Fibroblast of skin of left biceps (primary cell): Measurements from ENCODE around the gene SMYD4.
A peak's percentile ranks its signal among the peaks of the same experiment; 100 is the strongest.
"Not testable (repeated sequence)": the region's sequence is repeated elsewhere in the genome, so short reads cannot be mapped to it uniquely, and the experiment has no call there.

Experiments
- DNase-seq, 2 experiments: peaks; one replicate each; pipeline ENCODE4 v3.0.0-alpha.2; 2013; ENCODE audit warnings: low read depth in 2 of 2

SMYD4 gene

DNA sequence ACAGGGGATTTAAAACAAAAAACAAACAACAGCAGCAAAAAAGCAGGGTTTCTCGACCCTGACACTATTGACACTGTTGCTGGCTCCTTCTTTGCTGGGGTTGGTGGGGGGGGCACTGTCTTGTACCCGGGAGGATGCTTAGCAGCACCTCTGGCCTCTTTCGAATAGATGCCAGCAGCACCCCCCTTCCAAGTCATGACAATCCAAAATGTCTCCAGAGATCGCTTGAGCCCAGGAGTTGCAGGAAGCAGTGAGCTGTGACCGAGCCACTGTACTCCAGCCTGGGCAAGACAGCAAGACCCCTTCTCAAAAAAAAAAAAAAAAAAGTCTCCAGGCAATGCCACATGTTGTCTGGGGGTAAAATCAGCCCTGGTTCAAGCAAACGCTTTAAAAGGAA, 47.5 kb downstream of the SMYD4 start:
- no peak for DNase-seq

DNA sequence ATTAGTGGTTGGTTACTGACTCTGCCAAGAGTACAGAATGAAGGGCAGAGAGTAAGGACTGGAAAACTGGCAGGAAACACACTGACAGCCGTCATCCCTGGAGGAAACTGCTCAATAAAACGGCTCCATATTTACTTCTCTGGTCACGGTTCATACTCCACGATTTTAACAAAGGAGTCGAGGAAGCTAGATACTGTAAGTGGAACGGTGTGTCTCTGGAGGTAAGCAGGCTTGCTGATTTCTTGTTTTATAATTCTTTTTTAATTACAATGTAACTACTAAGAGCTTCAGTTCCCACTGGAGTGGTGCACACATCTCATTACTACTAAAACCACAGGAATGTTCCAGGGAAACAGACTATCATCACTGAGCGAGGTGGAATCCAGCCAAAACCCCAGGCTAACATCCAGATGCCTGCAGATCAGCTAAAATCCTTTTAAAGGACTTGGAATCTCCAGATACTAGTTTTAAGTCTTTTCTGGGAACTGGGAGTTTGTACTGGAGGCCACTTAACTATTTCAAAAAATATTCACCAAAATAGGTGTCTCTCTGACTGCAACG, 50.1 kb downstream of the SMYD4 start:
- peak; percentile 90 to 91 for DNase-seq

DNA sequence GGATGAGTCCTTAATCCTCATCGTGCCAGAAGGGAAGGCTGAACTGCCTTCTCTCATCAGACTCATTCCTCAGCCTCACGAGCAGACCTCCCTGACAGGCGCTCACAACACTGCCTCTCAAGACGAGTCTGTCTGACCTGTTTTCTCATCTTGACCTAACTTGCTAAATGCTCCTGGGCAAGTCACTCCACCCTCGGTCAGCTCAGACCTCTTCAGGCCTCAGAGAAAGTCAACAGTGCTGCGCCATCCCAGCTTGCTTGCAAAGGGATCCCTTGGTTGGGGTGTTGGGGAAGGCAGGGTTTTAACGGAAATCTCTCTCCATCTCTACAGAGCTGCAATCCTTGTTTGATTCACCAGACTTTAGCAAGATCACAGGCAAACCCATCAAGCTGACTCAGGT, 52.8 kb downstream of the SMYD4 start:
- DNase-seq, result no peak

- DNase-seq, result no peak
These were observed 53.4 kb downstream of the SMYD4 start for GRCh38 chr17:1776328-1776727.

DNA sequence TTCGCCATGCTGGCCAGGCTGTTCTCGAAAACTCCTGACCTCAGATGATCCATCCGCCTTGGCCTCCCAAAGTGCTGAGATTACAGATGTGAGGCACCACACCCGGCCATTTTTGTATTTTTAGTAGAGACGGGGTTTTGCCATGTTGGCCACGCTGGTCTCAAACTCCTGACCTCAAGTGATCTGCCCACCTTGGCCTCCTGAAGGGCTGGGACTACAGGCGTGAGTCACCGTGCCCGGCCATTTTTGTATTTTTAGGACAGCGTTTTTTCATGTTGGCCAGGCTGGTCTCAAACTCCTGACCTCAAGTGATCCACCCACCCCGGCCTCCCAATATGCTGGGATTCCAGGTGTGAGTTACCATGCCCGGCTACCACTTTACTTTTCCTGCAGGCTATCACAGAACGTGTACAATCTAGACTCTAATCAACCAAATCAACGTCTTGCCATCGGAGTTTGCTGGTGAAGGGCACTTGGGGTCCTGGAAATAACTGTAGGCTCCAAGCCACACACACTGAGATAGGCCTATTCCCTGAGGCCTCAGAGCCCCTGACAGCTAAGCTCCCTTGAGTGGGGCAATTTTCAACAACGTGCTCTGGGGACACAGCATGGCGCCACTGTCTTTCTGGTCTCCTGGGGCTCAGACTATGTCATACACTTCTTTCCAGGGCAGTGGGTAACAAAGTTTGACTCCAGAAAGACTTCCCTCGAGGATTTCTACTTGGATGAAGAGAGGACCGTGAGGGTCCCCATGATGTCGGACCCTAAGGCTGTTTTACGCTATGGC, 55.1 kb downstream of the SMYD4 start:
- no peak for DNase-seq

GRCh38 chr17:1773696-1774181, 56.0 kb downstream of the SMYD4 start:
- no peak for DNase-seq

GRCh38 chr17:1773000-1773695, 56.6 kb downstream of the SMYD4 start:
- not testable (repeated sequence) for DNase-seq

- no peak for DNase-seq
These were observed 59.8 kb downstream of the SMYD4 start for GRCh38 chr17:1769822-1770477.

GRCh38 chr17:1767358-1767757, 62.3 kb downstream of the SMYD4 start:
- DNase-seq, result no peak

- no peak for DNase-seq
These were observed 63.1 kb downstream of the SMYD4 start for GRCh38 chr17:1766382-1767135.

- DNase-seq, result no peak
These were observed 64.1 kb downstream of the SMYD4 start for GRCh38 chr17:1765576-1765975.

- not testable (repeated sequence) for DNase-seq
These were observed 65.0 kb downstream of the SMYD4 start for GRCh38 chr17:1764705-1765104.

- DNase-seq, result no peak
These were observed 65.4 kb downstream of the SMYD4 start for GRCh38 chr17:1764284-1764683.

- peak; percentile 69 to 75 for DNase-seq
These were observed 66.5 kb downstream of the SMYD4 start for GRCh38 chr17:1762901-1763898.

GRCh38 chr17:1762233-1762900, 67.3 kb downstream of the SMYD4 start:
- no peak for DNase-seq

GRCh38 chr17:1759529-1759928, 70.2 kb downstream of the SMYD4 start:
- no peak for DNase-seq

GRCh38 chr17:1758807-1759206, 70.9 kb downstream of the SMYD4 start:
- no peak for DNase-seq

GRCh38 chr17:1755827-1756262, 73.9 kb downstream of the SMYD4 start:
- DNase-seq, result no peak

- no peak for DNase-seq
These were observed 74.4 kb downstream of the SMYD4 start for GRCh38 chr17:1755252-1755826.
